Activated T-cell treated with anti-CD3 and anti-CD28 coated beads, Interleukin-2, amount 50 U/mL, for 4 hours (primary cell): ENCODE measurements around the gene SPACA1. TPM values are rescaled to one million over a fixed set of nuclear protein-coding genes. Genes with fewer than 3 reads are reported as not detected.
"Not testable (repeated sequence)": the region's sequence is repeated elsewhere in the genome, so short reads cannot be mapped to it uniquely, and the experiment has no call there.

Source experiments
- ATAC-seq, 2 donors: fragments of 200-7000 bp; cut with Tn5 transposase; one replicate each; pipeline ENCODE4 v1.10.0; 2021
- DNase-seq: peaks from one replicate; pipeline ENCODE4 v3.0.0-alpha.2; 2020
- H3K27me3 Mint-ChIP-seq: one replicate; pipeline ENCODE4 v1.8.0; 2021; ENCODE audit warnings: low read depth, mixed read lengths
- H3K36me3 Mint-ChIP-seq: one replicate; pipeline ENCODE4 v1.8.0; 2022; ENCODE audit warnings: mixed read lengths; ENCODE audit not compliant: insufficient read depth
- H3K4me1 Mint-ChIP-seq: one replicate; pipeline ENCODE4 v1.8.0; 2021; ENCODE audit warnings: low read depth, mixed read lengths
- H3K4me3 Mint-ChIP-seq: one replicate; pipeline ENCODE4 v1.8.0; 2021; ENCODE audit warnings: mild to moderate bottlenecking, moderate library complexity, mixed read lengths
- H3K9me3 Mint-ChIP-seq: one replicate; pipeline ENCODE4 v1.8.0; 2021; ENCODE audit warnings: mixed read lengths
- total RNA-seq, 3 donors: library from RNA; stranded (reverse); gene quantifications; one replicate each; pipeline ENCODE4 v1.2.1, GENCODE V29; 2021

SPACA1 gene
- total RNA-seq, result not detected

GRCh38 chr6:88047510-88048150, at the start of gene SPACA1:
TSS of gene SPACA1 (plus strand) at chr6:88047841. CDS start at chr6:88047906, 65 bp downstream.
- ATAC-seq (no peak), DNase-seq (no peak)
- Mint-ChIP-seq H3K4me1 (no peaks in the 10 kb centered on the region), H3K4me3 (no peak within 1 kb of the TSS), H3K36me3 (no peaks in the 10 kb centered on the region), H3K9me3 (no peaks in the 10 kb centered on the region), H3K27me3 (peaks cover 17% of the 10 kb centered on the region)

GRCh38 chr6:88000713-88001112, 46.9 kb upstream of the SPACA1 start:
- Mint-ChIP-seq H3K4me1 (no peaks in the 10 kb centered on the region), H3K27me3 (peaks cover 8% of the 10 kb centered on the region), H3K9me3 (no peaks in the 10 kb centered on the region), H3K36me3 (no peaks in the 10 kb centered on the region), H3K4me3 (no peak overlapping the region)
- DNase-seq, result no peak
- no peak for ATAC-seq

GRCh38 chr6:88001279-88001678, 46.4 kb upstream of the SPACA1 start:
- ATAC-seq, H3K9me3 Mint-ChIP-seq, H3K4me1 Mint-ChIP-seq, DNase-seq, H3K4me3 Mint-ChIP-seq, H3K36me3 Mint-ChIP-seq: not testable (repeated sequence)
- peaks cover 10% of the 10 kb centered on the region for H3K27me3 Mint-ChIP-seq

- DNase-seq (no peak), ATAC-seq (no peak)
- H3K9me3 Mint-ChIP-seq, result no peaks in the 10 kb centered on the region
- H3K4me3 Mint-ChIP-seq, result no peak overlapping the region
- H3K4me1 Mint-ChIP-seq, result no peaks in the 10 kb centered on the region
- H3K36me3 Mint-ChIP-seq, result no peaks in the 10 kb centered on the region
- H3K27me3 Mint-ChIP-seq, result peaks cover 5% of the 10 kb centered on the region
These were observed 42.9 kb upstream of the SPACA1 start for GRCh38 chr6:88004707-88005106.

GRCh38 chr6:88006557-88006956, 41.1 kb upstream of the SPACA1 start:
- no peak for DNase-seq
- ATAC-seq, result no peak
- peaks cover 3% of the 10 kb centered on the region for H3K27me3 Mint-ChIP-seq
- no peak overlapping the region for H3K4me3 Mint-ChIP-seq
- H3K9me3 Mint-ChIP-seq, result no peaks in the 10 kb centered on the region
- H3K4me1 Mint-ChIP-seq, result no peaks in the 10 kb centered on the region
- no peaks in the 10 kb centered on the region for H3K36me3 Mint-ChIP-seq

GRCh38 chr6:88008411-88008810, 39.2 kb upstream of the SPACA1 start:
- peaks cover 16% of the 10 kb centered on the region for H3K4me1 Mint-ChIP-seq
- no peaks in the 10 kb centered on the region for H3K9me3 Mint-ChIP-seq
- ATAC-seq (no peak), DNase-seq (no peak)
- peaks cover 3% of the 10 kb centered on the region for H3K27me3 Mint-ChIP-seq
- H3K36me3 Mint-ChIP-seq, result no peaks in the 10 kb centered on the region
- no peak overlapping the region for H3K4me3 Mint-ChIP-seq

GRCh38 chr6:88008831-88009231, 38.8 kb upstream of the SPACA1 start:
- Mint-ChIP-seq H3K36me3 (no peaks in the 10 kb centered on the region), H3K9me3 (no peaks in the 10 kb centered on the region), H3K4me1 (peaks cover 18% of the 10 kb centered on the region), H3K27me3 (peaks cover 3% of the 10 kb centered on the region), H3K4me3 (no peak overlapping the region)
- DNase-seq (no peak), ATAC-seq (no peak)

GRCh38 chr6:88013015-88013414, 34.6 kb upstream of the SPACA1 start:
- ATAC-seq (peak; percentile 54 to 72), DNase-seq (no peak)
- Mint-ChIP-seq H3K27me3 (no peaks in the 10 kb centered on the region), H3K4me3 (peak overlapping the region; percentile 5), H3K9me3 (no peaks in the 10 kb centered on the region), H3K36me3 (no peaks in the 10 kb centered on the region), H3K4me1 (peaks cover 18% of the 10 kb centered on the region)

GRCh38 chr6:88013554-88013953, 34.1 kb upstream of the SPACA1 start:
- no peak for DNase-seq
- H3K4me1 Mint-ChIP-seq, result peaks cover 18% of the 10 kb centered on the region
- no peaks in the 10 kb centered on the region for H3K9me3 Mint-ChIP-seq
- H3K27me3 Mint-ChIP-seq, result no peaks in the 10 kb centered on the region
- ATAC-seq, result no peak
- H3K4me3 Mint-ChIP-seq, result no peak overlapping the region
- H3K36me3 Mint-ChIP-seq, result no peaks in the 10 kb centered on the region

GRCh38 chr6:88020439-88020838, 27.2 kb upstream of the SPACA1 start:
- DNase-seq (no peak), ATAC-seq (no peak)
- Mint-ChIP-seq H3K4me3 (no peak overlapping the region), H3K4me1 (no peaks in the 10 kb centered on the region), H3K9me3 (no peaks in the 10 kb centered on the region), H3K27me3 (peaks cover 2% of the 10 kb centered on the region), H3K36me3 (no peaks in the 10 kb centered on the region)

GRCh38 chr6:88024696-88025095, 22.9 kb upstream of the SPACA1 start:
- H3K36me3 Mint-ChIP-seq, result no peaks in the 10 kb centered on the region
- no peak overlapping the region for H3K4me3 Mint-ChIP-seq
- no peaks in the 10 kb centered on the region for H3K4me1 Mint-ChIP-seq
- ATAC-seq (no peak), DNase-seq (no peak)
- H3K9me3 Mint-ChIP-seq, result peaks cover 15% of the 10 kb centered on the region
- H3K27me3 Mint-ChIP-seq, result peaks cover 6% of the 10 kb centered on the region

GRCh38 chr6:88031550-88031949, 16.1 kb upstream of the SPACA1 start:
- H3K27me3 Mint-ChIP-seq, result peaks cover 7% of the 10 kb centered on the region
- no peaks in the 10 kb centered on the region for H3K36me3 Mint-ChIP-seq
- DNase-seq, result no peak
- no peak overlapping the region for H3K4me3 Mint-ChIP-seq
- peaks cover 56% of the 10 kb centered on the region for H3K9me3 Mint-ChIP-seq
- ATAC-seq, result no peak
- H3K4me1 Mint-ChIP-seq, result no peaks in the 10 kb centered on the region

GRCh38 chr6:88044530-88044929, 3.1 kb upstream of the SPACA1 start:
- Mint-ChIP-seq H3K9me3 (no peaks in the 10 kb centered on the region), H3K36me3 (no peaks in the 10 kb centered on the region), H3K4me3 (no peak overlapping the region), H3K4me1 (no peaks in the 10 kb centered on the region), H3K27me3 (peaks cover 16% of the 10 kb centered on the region)
- ATAC-seq (no peak), DNase-seq (no peak)

- peaks cover 17% of the 10 kb centered on the region for H3K27me3 Mint-ChIP-seq
- no peak overlapping the region for H3K4me3 Mint-ChIP-seq
- H3K4me1 Mint-ChIP-seq, result no peaks in the 10 kb centered on the region
- no peaks in the 10 kb centered on the region for H3K9me3 Mint-ChIP-seq
- DNase-seq, result no peak
- no peaks in the 10 kb centered on the region for H3K36me3 Mint-ChIP-seq
- ATAC-seq, result no peak
These were observed 2.0 kb upstream of the SPACA1 start for GRCh38 chr6:88045521-88046136.

GRCh38 chr6:88048578-88048977, 937 bp downstream of the SPACA1 start:
- no peaks in the 10 kb centered on the region for H3K36me3 Mint-ChIP-seq
- DNase-seq (no peak), ATAC-seq (no peak)
- H3K27me3 Mint-ChIP-seq, result peaks cover 17% of the 10 kb centered on the region
- no peaks in the 10 kb centered on the region for H3K4me1 Mint-ChIP-seq
- no peak overlapping the region for H3K4me3 Mint-ChIP-seq
- no peaks in the 10 kb centered on the region for H3K9me3 Mint-ChIP-seq
